Gastrocnemius medialis (tissue), 4 donors: Measurements from ENCODE around the gene LTBP1. TPM values are rescaled to one million over a fixed set of nuclear protein-coding genes. Genes with fewer than 3 reads are reported as not detected.

Experiments used
- ATAC-seq, 2 donors: fragments of 150-250 bp; one replicate each; pipeline ENCODE4 v1.9.1; 2016
- DNase-seq, 2 donors: peaks; one replicate each; pipeline ENCODE4 v3.0.0-alpha.2; 2019
- H3K27ac ChIP-seq, 4 donors: fragments of 200-600 bp; sonication (generic); 1 replicate in 1 of 4; 2 replicates in 3 of 4; pipeline ENCODE4 v1.5.1; 2016 to 2018; ENCODE audit warnings: mild to moderate bottlenecking in 2 of 4, moderate library complexity in 1 of 4
- H3K27me3 ChIP-seq, 3 donors: fragments of 200-600 bp; sonication (generic) in 2 of 3; 1 replicate in 1 of 3; 2 replicates in 2 of 3; pipeline versions ENCODE4 v1.5.1 to v1.6.0; 2016 to 2019; ENCODE audit warnings: mild to moderate bottlenecking in 1 of 3, moderate library complexity in 1 of 3
- H3K36me3 ChIP-seq, 2 donors: fragments of 200-600 bp; sonication (generic) in 1 of 2; one replicate each; pipeline ENCODE4 v1.5.1; 2017 to 2018
- H3K4me1 ChIP-seq, 2 donors: fragments of 200-600 bp; sonication (generic) in 1 of 2; one replicate each; pipeline ENCODE4 v1.5.1; 2016 to 2017; ENCODE audit warnings: mild to moderate bottlenecking in 2 of 2
- H3K4me3 ChIP-seq, 4 donors: fragments of 200-600 bp; sonication (generic) in 3 of 4; 1 replicate in 1 of 4; 2 replicates in 3 of 4; pipeline ENCODE4 v1.5.1; 2016 to 2019; ENCODE audit warnings: mild to moderate bottlenecking in 2 of 4
- H3K9me3 ChIP-seq, 3 donors: fragments of 200-600 bp; sonication (generic) in 2 of 3; 1 replicate in 1 of 3; 2 replicates in 2 of 3; pipeline ENCODE4 v1.5.1; 2016 to 2019
- POLR2A ChIP-seq, 2 donors: fragments of 450-650 bp; IDR thresholded peaks; one replicate each; pipeline ENCODE4 v1.6.1; 2017; ENCODE audit warnings: antibody characterized with exemption in 2 of 2, mild to moderate bottlenecking in 2 of 2, moderate library complexity in 2 of 2
- in situ Hi-C, 4 donors: fragments of 200-750 bp; cut with MboI; loops; one replicate each; pipeline versions ENCODE4 v1.15.0 to v1.8.0; 2017; ENCODE audit warnings: low sequenced_read_pairs in 4 of 4
- intact Hi-C: fragments of 100-400 bp; cut with DNase I; formaldehyde crosslinking; loops from one replicate; pipeline ENCODE4 v1.15.1; 2023; ENCODE audit warnings: low total_unique reads
- total RNA-seq, 4 donors: library from RNA; depleted of rRNA; stranded (reverse); fragments of >200 nt; gene quantifications; one replicate each; pipeline versions ENCODE4 v1.1.0 to v1.2.3, GENCODE V29; 2016
- TF ChIP-seq, protein P1 (sequence below), 5 experiments: fragments of 450-650 bp in 3 of 5; fragments of 200-600 bp in 2 of 5; sonication (generic) in 2 of 5; IDR thresholded peaks in 4 of 5; conservative IDR thresholded peaks in 1 of 5; 1 replicate in 4 of 5; 2 replicates in 1 of 5; pipeline ENCODE4 v1.5.1; 2016 to 2019; ENCODE audit warnings: antibody characterized with exemption in 5 of 5, mild to moderate bottlenecking in 3 of 5, moderate library complexity in 3 of 5

The LTBP1 gene
- total RNA-seq, 4 donors from 2014 or later: 8.0 to 42.8 (median 18.4) TPM

- peaks cover 2 to 4% of the 10 kb centered on the region in 2 donors for H3K4me1 ChIP-seq
- H3K4me3 ChIP-seq: no peak overlapping the region
- intact Hi-C loops (loop anchor here (5.0 to 10.0 kb wide), 3 partner anchors 344 to 483 kb away; no protein-coding TSS in a partner anchor), in situ Hi-C loops (loop anchor here in 3 of 4 donors (10.0 to 25.0 kb wide), 6 partner anchors 47 to 549 kb away; partner anchors contain the start of genes FAM98A (in 3 of the 3) and LTBP1 (in 1 of the 3))
- no peaks in the 10 kb centered on the region for H3K27me3 ChIP-seq
- no peaks in the 10 kb centered on the region for H3K36me3 ChIP-seq
- no peak for ATAC-seq
- no peak overlapping the region for H3K27ac ChIP-seq
- no peaks in the 10 kb centered on the region for H3K9me3 ChIP-seq
- no peak for DNase-seq
- TF ChIP-seq, protein P1, sequence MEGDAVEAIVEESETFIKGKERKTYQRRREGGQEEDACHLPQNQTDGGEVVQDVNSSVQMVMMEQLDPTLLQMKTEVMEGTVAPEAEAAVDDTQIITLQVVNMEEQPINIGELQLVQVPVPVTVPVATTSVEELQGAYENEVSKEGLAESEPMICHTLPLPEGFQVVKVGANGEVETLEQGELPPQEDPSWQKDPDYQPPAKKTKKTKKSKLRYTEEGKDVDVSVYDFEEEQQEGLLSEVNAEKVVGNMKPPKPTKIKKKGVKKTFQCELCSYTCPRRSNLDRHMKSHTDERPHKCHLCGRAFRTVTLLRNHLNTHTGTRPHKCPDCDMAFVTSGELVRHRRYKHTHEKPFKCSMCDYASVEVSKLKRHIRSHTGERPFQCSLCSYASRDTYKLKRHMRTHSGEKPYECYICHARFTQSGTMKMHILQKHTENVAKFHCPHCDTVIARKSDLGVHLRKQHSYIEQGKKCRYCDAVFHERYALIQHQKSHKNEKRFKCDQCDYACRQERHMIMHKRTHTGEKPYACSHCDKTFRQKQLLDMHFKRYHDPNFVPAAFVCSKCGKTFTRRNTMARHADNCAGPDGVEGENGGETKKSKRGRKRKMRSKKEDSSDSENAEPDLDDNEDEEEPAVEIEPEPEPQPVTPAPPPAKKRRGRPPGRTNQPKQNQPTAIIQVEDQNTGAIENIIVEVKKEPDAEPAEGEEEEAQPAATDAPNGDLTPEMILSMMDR (IDR thresholded peaks at IDR 0.05 in 4 of 5, conservative IDR thresholded peaks at IDR 0.05 in 1 of 5): no peak
- TF ChIP-seq POLR2A (IDR thresholded peaks at IDR 0.05): no peak
Observed at GRCh38 chr2:33038230-33038629, 91.5 kb downstream of the LTBP1 start.

DNA sequence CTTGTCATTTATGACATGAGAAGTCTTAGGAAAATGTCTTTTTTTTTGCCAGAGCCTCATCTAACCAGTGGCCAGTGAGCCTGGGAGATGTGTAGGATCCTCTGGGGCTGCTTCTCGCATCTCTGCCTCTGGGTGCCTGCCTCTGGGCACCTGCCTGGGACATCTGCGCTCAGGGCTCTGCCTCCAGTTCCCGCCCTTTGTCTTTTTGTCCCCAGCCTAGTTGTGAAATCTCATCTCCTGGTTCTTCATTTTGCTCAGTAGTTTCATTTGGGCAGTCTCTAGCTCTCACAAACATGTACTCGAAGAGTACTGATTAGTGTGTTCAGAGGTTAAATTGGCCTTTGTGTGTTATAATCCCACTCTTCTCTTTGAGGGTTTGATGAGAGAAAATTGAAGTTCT, 92.0 kb downstream of the LTBP1 start:
- TF ChIP-seq, protein P1 (IDR thresholded peaks at IDR 0.05 in 4 of 5, conservative IDR thresholded peaks at IDR 0.05 in 1 of 5): no peak
- no peak for TF ChIP-seq POLR2A (IDR thresholded peaks at IDR 0.05)
- DNase-seq: no peak
- Histone ChIP-seq H3K9me3 (no peaks in the 10 kb centered on the region), H3K4me1 (peaks cover 2% of the 10 kb centered on the region in 2 donors), H3K4me3 (no peak overlapping the region), H3K27me3 (no peaks in the 10 kb centered on the region), H3K36me3 (no peaks in the 10 kb centered on the region), H3K27ac (no peak overlapping the region)
- in situ Hi-C loops: loop anchor here in 3 of 4 donors (10.0 to 25.0 kb wide), 6 partner anchors 46 to 549 kb away; partner anchors contain the start of genes FAM98A (in 3 of the 3) and LTBP1 (in 1 of the 3)
- intact Hi-C loops: loop anchor here (5.0 to 10.0 kb wide), 3 partner anchors 344 to 484 kb away; no protein-coding TSS in a partner anchor
- ATAC-seq: no peak

DNA sequence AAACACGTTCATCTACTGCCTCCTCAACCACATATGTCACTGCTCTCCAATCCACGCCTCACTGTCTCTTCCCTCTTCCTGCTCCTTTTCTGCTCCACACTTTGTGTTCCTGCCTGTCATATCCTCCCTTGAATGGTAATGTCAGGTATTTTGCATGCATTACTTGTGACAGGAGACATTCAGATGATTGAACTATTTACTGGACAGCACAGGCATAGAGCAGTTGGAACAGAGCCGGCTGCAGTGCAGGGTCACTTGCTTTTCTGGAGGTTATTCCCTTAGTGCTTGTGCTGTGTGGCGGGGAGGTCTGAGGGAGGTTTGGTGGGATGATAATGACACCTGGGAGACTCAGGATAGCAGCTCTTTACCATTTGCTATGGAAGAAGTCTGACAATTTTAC, 93.8 kb downstream of the LTBP1 start:
- Histone ChIP-seq H3K27me3 (no peaks in the 10 kb centered on the region), H3K9me3 (no peaks in the 10 kb centered on the region), H3K4me1 (no peaks in the 10 kb centered on the region), H3K36me3 (no peaks in the 10 kb centered on the region), H3K27ac (no peak overlapping the region), H3K4me3 (no peak overlapping the region)
- DNase-seq: no peak
- no peak for ATAC-seq
- in situ Hi-C loops: loop anchor here in 3 of 4 donors (25.0 kb wide), 1 partner anchor 547 kb away; the partner anchor contains the start of gene FAM98A (in 3 of the 3)
- no peak for TF ChIP-seq POLR2A (IDR thresholded peaks at IDR 0.05)
- TF ChIP-seq, protein P1 (IDR thresholded peaks at IDR 0.05 in 4 of 5, conservative IDR thresholded peaks at IDR 0.05 in 1 of 5): no peak
- intact Hi-C loops: no loop called here

- H3K9me3 ChIP-seq: no peaks in the 10 kb centered on the region
- ATAC-seq: peak; percentile 14 to 60
- no peaks in the 10 kb centered on the region for H3K4me1 ChIP-seq
- TF ChIP-seq, protein P1 (IDR thresholded peaks at IDR 0.05 in 4 of 5, conservative IDR thresholded peaks at IDR 0.05 in 1 of 5): no peak
- TF ChIP-seq POLR2A (IDR thresholded peaks at IDR 0.05): no peak
- no peak overlapping the region for H3K4me3 ChIP-seq
- DNase-seq: no peak
- intact Hi-C loops: no loop called here
- in situ Hi-C loops: loop anchor here in 3 of 4 donors (25.0 kb wide), 1 partner anchor 545 kb away; the partner anchor contains the start of gene FAM98A (in 3 of the 3)
- no peak overlapping the region for H3K27ac ChIP-seq
- no peaks in the 10 kb centered on the region for H3K27me3 ChIP-seq
- no peaks in the 10 kb centered on the region for H3K36me3 ChIP-seq
Observed at GRCh38 chr2:33042265-33042664, 95.5 kb downstream of the LTBP1 start.
